K562 (cell line): ENCODE data around the gene KCND2.

Source experiments
- HMG20A ChIP-seq: fragments of 450-650 bp; formaldehyde crosslinking; conservative IDR thresholded peaks from 2 replicates; pipeline ENCODE4 v1.4.0; 2020; ENCODE audit warnings: mild to moderate bottlenecking, mixed read lengths
- HSF4 ChIP-seq: fragments of 250-450 bp; sonication (Bioruptor Pico); IDR thresholded peaks from 2 replicates; pipeline ENCODE4 v2.1.2; 2022; ENCODE audit warnings: mild to moderate bottlenecking, moderate library complexity, borderline replicate concordance
- IRF2 ChIP-seq: sonication (generic); formaldehyde crosslinking; IDR thresholded peaks from 2 replicates; pipeline ENCODE4 v1.8.1; 2022; ENCODE audit warnings: mild to moderate bottlenecking, missing genetic modification reagents
- NFE2L1 ChIP-seq: fragments of 450-650 bp; IDR thresholded peaks from 2 replicates; pipeline ENCODE4 v1.6.1; 2016; ENCODE audit warnings: missing genetic modification characterization, low read depth, mild to moderate bottlenecking, missing compliant biosample characterization, moderate library complexity, borderline replicate concordance
- PHF8 ChIP-seq: fragments of 200-600 bp; sonication (generic); IDR thresholded peaks from 2 replicates; pipeline ENCODE4 v1.6.1; 2012; ENCODE audit warnings: mixed run types, mild to moderate bottlenecking, inconsistent platforms, low read length, moderate library complexity, borderline replicate concordance
- SMARCB1 ChIP-seq: IDR thresholded peaks from 2 replicates; pipeline ENCODE4 v1.6.1; 2011; ENCODE audit warnings: improper control_type of control experiment, low read depth; ENCODE audit not compliant: insufficient read length
- TCF7L2 ChIP-seq: fragments of 150-350 bp; IDR thresholded peaks from 2 replicates; pipeline ENCODE4 v1.6.1; 2016; ENCODE audit warnings: low read depth, mild to moderate bottlenecking, low read length, moderate library complexity
- ZNF551 ChIP-seq: fragments of 250-450 bp; sonication (Bioruptor Pico); IDR thresholded peaks from 2 replicates; pipeline ENCODE4 v1.5.0; 2021; ENCODE audit warnings: mild to moderate bottlenecking, moderate library complexity
- ZNF76 ChIP-seq: fragments of 250-450 bp; sonication (Bioruptor Pico); IDR thresholded peaks from 2 replicates; pipeline ENCODE4 v1.4.0; 2020; ENCODE audit warnings: mild to moderate bottlenecking, moderate library complexity, borderline replicate concordance
- TF ChIP-seq, protein P1 (sequence below), 3 experiments: IDR thresholded peaks in 2 of 3; conservative IDR thresholded peaks in 1 of 3; 2 replicates each; pipeline ENCODE4 v1.5.1; 2011 to 2012; ENCODE audit warnings: low read length in 3 of 3, mild to moderate bottlenecking in 3 of 3, control low read depth in 2 of 3, improper control_type of control experiment in 1 of 3, inconsistent platforms in 1 of 3, low read depth in 1 of 3, mixed read lengths in 1 of 3, moderate library complexity in 1 of 3; ENCODE audit not compliant: insufficient read depth in 2 of 3

DNA sequence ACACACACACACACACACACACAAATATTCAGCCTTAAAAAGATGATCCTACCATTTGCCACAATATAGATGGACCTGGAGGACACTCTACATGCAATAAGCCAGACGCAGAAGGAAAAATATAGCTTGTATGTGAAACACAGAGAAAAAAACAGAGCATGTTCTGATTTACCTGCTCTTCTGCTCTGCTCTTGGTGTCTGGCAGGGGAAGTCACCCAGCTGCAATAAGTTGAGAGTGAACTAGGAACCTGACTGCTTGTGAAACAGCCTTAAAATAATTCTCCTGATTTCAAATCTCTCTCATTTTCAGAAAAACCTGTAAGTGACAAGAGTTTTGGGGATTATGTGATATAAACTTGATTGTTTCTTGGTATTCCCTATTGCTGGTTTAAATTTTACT lies 31.0 kb upstream of the KCND2 start:
- TF ChIP-seq SMARCB1 (no peak), TCF7L2 (no peak), HMG20A (CRISPR knock-in tag) (no peak), ZNF551 (no peak), PHF8 (no peak), ZNF76 (CRISPR knock-in tag) (no peak), HSF4 (no peak), IRF2 (no peak), NFE2L1 (tag) (no peak)
- TF ChIP-seq, protein P1, sequence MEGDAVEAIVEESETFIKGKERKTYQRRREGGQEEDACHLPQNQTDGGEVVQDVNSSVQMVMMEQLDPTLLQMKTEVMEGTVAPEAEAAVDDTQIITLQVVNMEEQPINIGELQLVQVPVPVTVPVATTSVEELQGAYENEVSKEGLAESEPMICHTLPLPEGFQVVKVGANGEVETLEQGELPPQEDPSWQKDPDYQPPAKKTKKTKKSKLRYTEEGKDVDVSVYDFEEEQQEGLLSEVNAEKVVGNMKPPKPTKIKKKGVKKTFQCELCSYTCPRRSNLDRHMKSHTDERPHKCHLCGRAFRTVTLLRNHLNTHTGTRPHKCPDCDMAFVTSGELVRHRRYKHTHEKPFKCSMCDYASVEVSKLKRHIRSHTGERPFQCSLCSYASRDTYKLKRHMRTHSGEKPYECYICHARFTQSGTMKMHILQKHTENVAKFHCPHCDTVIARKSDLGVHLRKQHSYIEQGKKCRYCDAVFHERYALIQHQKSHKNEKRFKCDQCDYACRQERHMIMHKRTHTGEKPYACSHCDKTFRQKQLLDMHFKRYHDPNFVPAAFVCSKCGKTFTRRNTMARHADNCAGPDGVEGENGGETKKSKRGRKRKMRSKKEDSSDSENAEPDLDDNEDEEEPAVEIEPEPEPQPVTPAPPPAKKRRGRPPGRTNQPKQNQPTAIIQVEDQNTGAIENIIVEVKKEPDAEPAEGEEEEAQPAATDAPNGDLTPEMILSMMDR (IDR thresholded peaks at IDR 0.05 in 2 of 3, conservative IDR thresholded peaks at IDR 0.05 in 1 of 3; ENCODE audit: insufficient read depth in 2 of 3, low read depth in 1 of 3, low read length in 3 of 3): no peak
